Memory B cell (primary cell): ENCODE data around the gene CRMP1.
"Not testable (repeated sequence)": the region's sequence is repeated elsewhere in the genome, so short reads cannot be mapped to it uniquely, and the experiment has no call there.

ENCODE experiments used
- ATAC-seq: fragments of 150-1000 bp; cut with Tn5 transposase; 2 replicates; pipeline ENCODE4 v1.10.0; 2021; ENCODE audit warnings: low read depth, mild to moderate bottlenecking, moderate library complexity
- DNase-seq, 2 donors: peaks; one replicate each; pipeline ENCODE4 v3.0.0; 2022; ENCODE audit warnings: low spot score in 2 of 2
- H3K27ac Mint-ChIP-seq: one replicate; pipeline ENCODE4 v1.8.0; 2022; ENCODE audit warnings: mild to moderate bottlenecking, moderate library complexity, mixed read lengths
- H3K27me3 Mint-ChIP-seq: one replicate; pipeline ENCODE4 v1.8.0; 2022; ENCODE audit warnings: mixed read lengths
- H3K36me3 Mint-ChIP-seq: one replicate; pipeline ENCODE4 v1.8.0; 2022; ENCODE audit warnings: mild to moderate bottlenecking, mixed read lengths
- H3K4me1 Mint-ChIP-seq: one replicate; pipeline ENCODE4 v1.8.0; 2022; ENCODE audit warnings: mixed read lengths
- H3K4me3 Mint-ChIP-seq: one replicate; pipeline ENCODE4 v1.8.0; 2022; ENCODE audit warnings: mild to moderate bottlenecking, moderate library complexity, mixed read lengths
- H3K9me3 Mint-ChIP-seq: one replicate; pipeline ENCODE4 v1.8.0; 2022; ENCODE audit warnings: mixed read lengths

The CRMP1 gene

GRCh38 chr4:5823542-5824211, 69.2 kb downstream of the CRMP1 start:
- Mint-ChIP-seq H3K27me3 (peaks cover 2% of the 10 kb centered on the region), H3K4me3 (no peak overlapping the region), H3K27ac (no peak overlapping the region), H3K4me1 (no peaks in the 10 kb centered on the region), H3K9me3 (no peaks in the 10 kb centered on the region), H3K36me3 (no peaks in the 10 kb centered on the region)
- ATAC-seq (no peak), DNase-seq (no peak)

- Mint-ChIP-seq H3K27ac (no peak overlapping the region), H3K27me3 (peaks cover 2% of the 10 kb centered on the region), H3K4me3 (no peak overlapping the region), H3K4me1 (no peaks in the 10 kb centered on the region), H3K36me3 (no peaks in the 10 kb centered on the region), H3K9me3 (no peaks in the 10 kb centered on the region)
- ATAC-seq (no peak), DNase-seq (no peak)
These were observed 70.3 kb downstream of the CRMP1 start for GRCh38 chr4:5822619-5823018.

- no peak overlapping the region for H3K27ac Mint-ChIP-seq
- H3K4me1 Mint-ChIP-seq: no peaks in the 10 kb centered on the region
- H3K9me3 Mint-ChIP-seq: no peaks in the 10 kb centered on the region
- H3K36me3 Mint-ChIP-seq: no peaks in the 10 kb centered on the region
- no peak for DNase-seq
- no peak overlapping the region for H3K4me3 Mint-ChIP-seq
- peaks cover 2% of the 10 kb centered on the region for H3K27me3 Mint-ChIP-seq
- ATAC-seq: no peak
These were observed 71.1 kb downstream of the CRMP1 start for GRCh38 chr4:5821665-5822358.

- no peaks in the 10 kb centered on the region for H3K36me3 Mint-ChIP-seq
- no peaks in the 10 kb centered on the region for H3K4me1 Mint-ChIP-seq
- no peak for DNase-seq
- H3K27me3 Mint-ChIP-seq: peaks cover 9% of the 10 kb centered on the region
- no peak overlapping the region for H3K27ac Mint-ChIP-seq
- H3K4me3 Mint-ChIP-seq: no peak overlapping the region
- no peaks in the 10 kb centered on the region for H3K9me3 Mint-ChIP-seq
- ATAC-seq: no peak
These were observed 76.0 kb downstream of the CRMP1 start for GRCh38 chr4:5816851-5817375.

GRCh38 chr4:5816101-5816500, 76.8 kb downstream of the CRMP1 start:
- peaks cover 9% of the 10 kb centered on the region for H3K27me3 Mint-ChIP-seq
- ATAC-seq (no peak), DNase-seq (no peak)
- no peaks in the 10 kb centered on the region for H3K4me1 Mint-ChIP-seq
- no peak overlapping the region for H3K4me3 Mint-ChIP-seq
- no peak overlapping the region for H3K27ac Mint-ChIP-seq
- no peaks in the 10 kb centered on the region for H3K36me3 Mint-ChIP-seq
- no peaks in the 10 kb centered on the region for H3K9me3 Mint-ChIP-seq

GRCh38 chr4:5815641-5816040, 77.2 kb downstream of the CRMP1 start:
- Mint-ChIP-seq H3K4me1 (no peaks in the 10 kb centered on the region), H3K4me3 (no peak overlapping the region), H3K27ac (no peak overlapping the region), H3K9me3 (peaks cover 3% of the 10 kb centered on the region), H3K27me3 (peaks cover 9% of the 10 kb centered on the region), H3K36me3 (no peaks in the 10 kb centered on the region)
- ATAC-seq (no peak), DNase-seq (no peak)

GRCh38 chr4:5814421-5814820, 78.5 kb downstream of the CRMP1 start:
- ATAC-seq (no peak), DNase-seq (no peak)
- no peak overlapping the region for H3K27ac Mint-ChIP-seq
- peaks cover 9% of the 10 kb centered on the region for H3K27me3 Mint-ChIP-seq
- no peaks in the 10 kb centered on the region for H3K36me3 Mint-ChIP-seq
- no peak overlapping the region for H3K4me3 Mint-ChIP-seq
- peaks cover 3% of the 10 kb centered on the region for H3K9me3 Mint-ChIP-seq
- H3K4me1 Mint-ChIP-seq: no peaks in the 10 kb centered on the region

GRCh38 chr4:5813882-5814255, 79.0 kb downstream of the CRMP1 start:
- no peaks in the 10 kb centered on the region for H3K4me1 Mint-ChIP-seq
- H3K9me3 Mint-ChIP-seq: peaks cover 3% of the 10 kb centered on the region

GRCh38 chr4:5812506-5813229, 80.2 kb downstream of the CRMP1 start:
- H3K27me3 Mint-ChIP-seq: peaks cover 9% of the 10 kb centered on the region
- H3K4me3 Mint-ChIP-seq: no peak overlapping the region
- H3K4me1 Mint-ChIP-seq: no peaks in the 10 kb centered on the region
- DNase-seq (peak in 1 of 2 donors; percentile 28), ATAC-seq (peak; percentile 43)
- no peaks in the 10 kb centered on the region for H3K36me3 Mint-ChIP-seq
- no peak overlapping the region for H3K27ac Mint-ChIP-seq
- peaks cover 3% of the 10 kb centered on the region for H3K9me3 Mint-ChIP-seq

More at GRCh38 chr4:5813882-5814255, 79.0 kb downstream of the CRMP1 start:
- no peaks in the 10 kb centered on the region for H3K36me3 Mint-ChIP-seq
- ATAC-seq (no peak), DNase-seq (no peak)
- H3K27ac Mint-ChIP-seq: no peak overlapping the region
- H3K27me3 Mint-ChIP-seq: peaks cover 9% of the 10 kb centered on the region
- H3K4me3 Mint-ChIP-seq: no peak overlapping the region

- H3K27ac Mint-ChIP-seq, H3K36me3 Mint-ChIP-seq, H3K27me3 Mint-ChIP-seq, H3K9me3 Mint-ChIP-seq, DNase-seq, H3K4me3 Mint-ChIP-seq, ATAC-seq, H3K4me1 Mint-ChIP-seq: not testable (repeated sequence)
These were observed 80.8 kb downstream of the CRMP1 start for GRCh38 chr4:5812057-5812456.

- ATAC-seq (no peak), DNase-seq (no peak)
- peaks cover 3% of the 10 kb centered on the region for H3K9me3 Mint-ChIP-seq
- no peaks in the 10 kb centered on the region for H3K4me1 Mint-ChIP-seq
- H3K27ac Mint-ChIP-seq: no peak overlapping the region
- H3K4me3 Mint-ChIP-seq: no peak overlapping the region
- peaks cover 6% of the 10 kb centered on the region for H3K27me3 Mint-ChIP-seq
- no peaks in the 10 kb centered on the region for H3K36me3 Mint-ChIP-seq
These were observed 82.0 kb downstream of the CRMP1 start for GRCh38 chr4:5810770-5811430.

GRCh38 chr4:5810151-5810550, 82.7 kb downstream of the CRMP1 start:
- no peak overlapping the region for H3K4me3 Mint-ChIP-seq

GRCh38 chr4:5809216-5809776, 83.6 kb downstream of the CRMP1 start:
- H3K36me3 Mint-ChIP-seq: no peaks in the 10 kb centered on the region
- DNase-seq (no peak), ATAC-seq (no peak)
- H3K4me1 Mint-ChIP-seq: no peaks in the 10 kb centered on the region
- no peak overlapping the region for H3K4me3 Mint-ChIP-seq
- peaks cover 3% of the 10 kb centered on the region for H3K9me3 Mint-ChIP-seq
- peaks cover 2% of the 10 kb centered on the region for H3K27me3 Mint-ChIP-seq
- H3K27ac Mint-ChIP-seq: no peak overlapping the region

More at GRCh38 chr4:5810151-5810550, 82.7 kb downstream of the CRMP1 start:
- ATAC-seq (no peak), DNase-seq (no peak)
- no peak overlapping the region for H3K27ac Mint-ChIP-seq
- H3K4me1 Mint-ChIP-seq: no peaks in the 10 kb centered on the region
- H3K36me3 Mint-ChIP-seq: no peaks in the 10 kb centered on the region
- peaks cover 5% of the 10 kb centered on the region for H3K27me3 Mint-ChIP-seq
- peaks cover 3% of the 10 kb centered on the region for H3K9me3 Mint-ChIP-seq
